ENCODE data around the gene MROH9.

MROH9 gene

DNA sequence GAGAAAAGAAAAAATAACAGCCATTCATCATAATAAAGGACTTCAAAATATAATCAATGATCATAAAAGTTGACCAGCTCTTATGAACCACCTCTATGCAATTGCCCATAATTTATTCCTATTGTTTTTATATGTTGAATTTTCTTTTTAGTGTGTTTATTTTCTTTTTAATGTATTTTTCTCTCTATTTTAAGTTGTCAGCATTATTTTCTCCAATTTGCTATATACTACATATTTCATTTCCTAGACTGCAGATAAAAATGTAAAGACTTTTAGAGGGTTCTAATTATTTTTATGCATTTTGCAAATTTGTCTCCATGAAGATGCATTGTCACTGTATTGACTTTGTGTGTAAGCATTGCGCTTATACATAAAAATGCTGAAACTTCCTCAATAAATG is 58.4 kb downstream of the MROH9 start:
- H3K36me3 ChIP-seq (ENCODE audit: control insufficient read depth in 2 of 2, insufficient read depth in 1 of 2, low read length in 2 of 2), result no peaks in the 10 kb centered on the region
- CTCF ChIA-PET, result no interaction called here
- H3K9me3 ChIP-seq (ENCODE audit: control insufficient read depth, insufficient read depth, low read depth, low read length), result no peaks in the 10 kb centered on the region
- no peaks in the 10 kb centered on the region for H3K4me1 ChIP-seq (ENCODE audit: control insufficient read depth, insufficient read depth, low read length)
- TF ChIP-seq, protein P1, sequence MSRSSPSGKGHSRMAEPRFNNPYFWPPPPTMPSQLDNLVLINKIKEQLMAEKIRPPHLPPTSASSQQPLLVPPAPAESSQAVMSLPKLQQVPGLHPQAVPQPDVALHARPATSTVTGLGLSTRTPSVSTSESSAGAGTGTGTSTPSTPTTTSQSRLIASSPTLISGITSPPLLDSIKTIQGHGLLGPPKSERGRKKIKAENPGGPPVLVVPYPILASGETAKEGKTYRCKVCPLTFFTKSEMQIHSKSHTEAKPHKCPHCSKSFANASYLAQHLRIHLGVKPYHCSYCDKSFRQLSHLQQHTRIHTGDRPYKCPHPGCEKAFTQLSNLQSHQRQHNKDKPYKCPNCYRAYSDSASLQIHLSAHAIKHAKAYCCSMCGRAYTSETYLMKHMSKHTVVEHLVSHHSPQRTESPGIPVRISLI (tag by site-specific recombination; IDR thresholded peaks at IDR 0.05), result no peak
- TF ChIP-seq, protein P2, sequence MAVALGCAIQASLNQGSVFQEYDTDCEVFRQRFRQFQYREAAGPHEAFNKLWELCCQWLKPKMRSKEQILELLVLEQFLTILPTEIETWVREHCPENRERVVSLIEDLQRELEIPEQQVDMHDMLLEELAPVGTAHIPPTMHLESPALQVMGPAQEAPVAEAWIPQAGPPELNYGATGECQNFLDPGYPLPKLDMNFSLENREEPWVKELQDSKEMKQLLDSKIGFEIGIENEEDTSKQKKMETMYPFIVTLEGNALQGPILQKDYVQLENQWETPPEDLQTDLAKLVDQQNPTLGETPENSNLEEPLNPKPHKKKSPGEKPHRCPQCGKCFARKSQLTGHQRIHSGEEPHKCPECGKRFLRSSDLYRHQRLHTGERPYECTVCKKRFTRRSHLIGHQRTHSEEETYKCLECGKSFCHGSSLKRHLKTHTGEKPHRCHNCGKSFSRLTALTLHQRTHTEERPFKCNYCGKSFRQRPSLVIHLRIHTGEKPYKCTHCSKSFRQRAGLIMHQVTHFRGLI (tag by site-specific recombination; IDR thresholded peaks at IDR 0.05), result no peak
- TF ChIP-seq ZNF433 (tag by site-specific recombination; IDR thresholded peaks at IDR 0.05; ENCODE audit: low read depth) (no peak), ZNF561 (tag by site-specific recombination; IDR thresholded peaks at IDR 0.05; ENCODE audit: borderline replicate concordance) (no peak), ZNF155 (tag by site-specific recombination; IDR thresholded peaks at IDR 0.05) (no peak), IKZF3 (tag by site-specific recombination; IDR thresholded peaks at IDR 0.05) (no peak), ZNF792 (tag by site-specific recombination; IDR thresholded peaks at IDR 0.05) (no peak), HOXD13 (CRISPR knock-in tag; IDR thresholded peaks at IDR 0.05; ENCODE audit: borderline replicate concordance) (no peak), ZNF174 (tag by site-specific recombination; IDR thresholded peaks at IDR 0.05) (no peak), MEIS1 (CRISPR knock-in tag; IDR thresholded peaks at IDR 0.05; ENCODE audit: borderline replicate concordance) (no peak), ZFP3 (tag by site-specific recombination; IDR thresholded peaks at IDR 0.05; ENCODE audit: low read depth) (no peak)
- TF ChIP-seq, protein P3, sequence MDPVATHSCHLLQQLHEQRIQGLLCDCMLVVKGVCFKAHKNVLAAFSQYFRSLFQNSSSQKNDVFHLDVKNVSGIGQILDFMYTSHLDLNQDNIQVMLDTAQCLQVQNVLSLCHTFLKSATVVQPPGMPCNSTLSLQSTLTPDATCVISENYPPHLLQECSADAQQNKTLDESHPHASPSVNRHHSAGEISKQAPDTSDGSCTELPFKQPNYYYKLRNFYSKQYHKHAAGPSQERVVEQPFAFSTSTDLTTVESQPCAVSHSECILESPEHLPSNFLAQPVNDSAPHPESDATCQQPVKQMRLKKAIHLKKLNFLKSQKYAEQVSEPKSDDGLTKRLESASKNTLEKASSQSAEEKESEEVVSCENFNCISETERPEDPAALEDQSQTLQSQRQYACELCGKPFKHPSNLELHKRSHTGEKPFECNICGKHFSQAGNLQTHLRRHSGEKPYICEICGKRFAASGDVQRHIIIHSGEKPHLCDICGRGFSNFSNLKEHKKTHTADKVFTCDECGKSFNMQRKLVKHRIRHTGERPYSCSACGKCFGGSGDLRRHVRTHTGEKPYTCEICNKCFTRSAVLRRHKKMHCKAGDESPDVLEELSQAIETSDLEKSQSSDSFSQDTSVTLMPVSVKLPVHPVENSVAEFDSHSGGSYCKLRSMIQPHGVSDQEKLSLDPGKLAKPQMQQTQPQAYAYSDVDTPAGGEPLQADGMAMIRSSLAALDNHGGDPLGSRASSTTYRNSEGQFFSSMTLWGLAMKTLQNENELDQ (tag by site-specific recombination; IDR thresholded peaks at IDR 0.05; ENCODE audit: low read depth), result no peak
- TF ChIP-seq, protein P4, sequence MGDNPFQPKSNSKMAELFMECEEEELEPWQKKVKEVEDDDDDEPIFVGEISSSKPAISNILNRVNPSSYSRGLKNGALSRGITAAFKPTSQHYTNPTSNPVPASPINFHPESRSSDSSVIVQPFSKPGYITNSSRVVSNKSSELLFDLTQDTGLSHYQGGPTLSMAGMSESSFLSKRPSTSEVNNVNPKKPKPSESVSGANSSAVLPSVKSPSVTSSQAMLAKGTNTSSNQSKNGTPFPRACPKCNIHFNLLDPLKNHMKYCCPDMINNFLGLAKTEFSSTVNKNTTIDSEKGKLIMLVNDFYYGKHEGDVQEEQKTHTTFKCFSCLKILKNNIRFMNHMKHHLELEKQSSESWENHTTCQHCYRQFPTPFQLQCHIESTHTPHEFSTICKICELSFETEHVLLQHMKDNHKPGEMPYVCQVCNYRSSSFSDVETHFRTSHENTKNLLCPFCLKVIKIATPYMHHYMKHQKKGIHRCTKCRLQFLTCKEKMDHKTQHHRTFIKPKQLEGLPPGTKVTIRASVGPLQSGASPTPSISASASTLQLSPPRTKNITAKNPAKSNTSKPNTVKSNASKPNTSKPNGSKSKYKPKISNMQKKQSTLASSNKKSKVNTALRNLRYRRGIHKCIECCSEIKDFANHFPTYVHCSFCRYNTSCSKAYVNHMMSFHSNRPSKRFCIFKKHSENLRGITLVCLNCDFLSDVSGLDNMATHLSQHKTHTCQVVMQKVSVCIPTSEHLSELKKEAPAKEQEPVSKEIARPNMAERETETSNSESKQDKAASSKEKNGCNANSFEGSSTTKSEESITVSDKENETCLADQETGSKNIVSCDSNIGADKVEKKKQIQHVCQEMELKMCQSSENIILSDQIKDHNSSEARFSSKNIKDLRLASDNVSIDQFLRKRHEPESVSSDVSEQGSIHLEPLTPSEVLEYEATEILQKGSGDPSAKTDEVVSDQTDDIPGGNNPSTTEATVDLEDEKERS (tag by site-specific recombination; IDR thresholded peaks at IDR 0.05), result no peak
- H3K4me3 ChIP-seq (ENCODE audit: low read depth, low read length), result no peak overlapping the region
- no peak overlapping the region for H3K27ac ChIP-seq (ENCODE audit: extremely low read depth, low read depth, low read length)
- POLR2A ChIA-PET, result no interaction called here

DNA sequence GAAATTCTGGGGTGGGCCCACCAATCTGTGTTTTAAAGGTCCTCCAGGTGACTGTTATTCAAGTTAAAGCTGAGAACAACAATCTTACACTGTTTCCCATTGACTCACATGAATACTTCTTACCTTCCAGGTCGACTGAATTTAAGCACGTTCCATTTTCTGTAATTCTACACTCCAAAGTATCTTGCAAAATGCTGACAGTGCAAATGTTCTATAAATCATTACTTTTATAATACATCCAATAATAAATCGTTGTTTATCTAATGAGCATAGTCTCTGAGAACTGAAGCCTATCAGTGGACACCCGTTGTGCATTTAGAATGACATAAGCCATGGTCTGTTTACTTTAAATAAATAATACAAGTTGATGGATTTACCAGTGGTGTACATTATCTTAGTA is 79.5 kb downstream of the MROH9 start:
- Histone ChIP-seq H3K4me1 (ENCODE audit: control insufficient read depth, insufficient read depth, low read length) (0 out of 2 replicates have a peak, but pooled peaks cover 2% of the 10 kb centered on the region), H3K4me3 (ENCODE audit: low read depth, low read length) (no peak overlapping the region), H3K9me3 (ENCODE audit: control insufficient read depth, insufficient read depth, low read depth, low read length) (no peaks in the 10 kb centered on the region), H3K36me3 (ENCODE audit: control insufficient read depth in 2 of 2, insufficient read depth in 1 of 2, low read length in 2 of 2) (no peaks in the 10 kb centered on the region), H3K27ac (ENCODE audit: extremely low read depth, low read depth, low read length) (no peak overlapping the region)
- ChIA-PET POLR2A (no interaction called here), CTCF (interaction anchor here (0.6 kb wide), 1 partner anchor 250 kb away, joined by 3 read pairs; no protein-coding TSS in a partner anchor)
- no peak for TF ChIP-seq ZNF324 (tag by site-specific recombination; IDR thresholded peaks at IDR 0.05)
- TF ChIP-seq HOXA7 (CRISPR knock-in tag; IDR thresholded peaks at IDR 0.05; ENCODE audit: borderline replicate concordance), result no peak
- TF ChIP-seq ZNF146 (tag by site-specific recombination; IDR thresholded peaks at IDR 0.05), result no peak
- TF ChIP-seq, protein P5, sequence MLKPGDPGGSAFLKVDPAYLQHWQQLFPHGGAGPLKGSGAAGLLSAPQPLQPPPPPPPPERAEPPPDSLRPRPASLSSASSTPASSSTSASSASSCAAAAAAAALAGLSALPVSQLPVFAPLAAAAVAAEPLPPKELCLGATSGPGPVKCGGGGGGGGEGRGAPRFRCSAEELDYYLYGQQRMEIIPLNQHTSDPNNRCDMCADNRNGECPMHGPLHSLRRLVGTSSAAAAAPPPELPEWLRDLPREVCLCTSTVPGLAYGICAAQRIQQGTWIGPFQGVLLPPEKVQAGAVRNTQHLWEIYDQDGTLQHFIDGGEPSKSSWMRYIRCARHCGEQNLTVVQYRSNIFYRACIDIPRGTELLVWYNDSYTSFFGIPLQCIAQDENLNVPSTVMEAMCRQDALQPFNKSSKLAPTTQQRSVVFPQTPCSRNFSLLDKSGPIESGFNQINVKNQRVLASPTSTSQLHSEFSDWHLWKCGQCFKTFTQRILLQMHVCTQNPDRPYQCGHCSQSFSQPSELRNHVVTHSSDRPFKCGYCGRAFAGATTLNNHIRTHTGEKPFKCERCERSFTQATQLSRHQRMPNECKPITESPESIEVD (tag by site-specific recombination; IDR thresholded peaks at IDR 0.05), result 0 out of 2 replicates have a peak, but pooled peaks have one; percentile 9
- no peak for TF ChIP-seq ZNF621 (tag by site-specific recombination; IDR thresholded peaks at IDR 0.05)
- TF ChIP-seq ZNF600 (tag by site-specific recombination; IDR thresholded peaks at IDR 0.05), result no peak
- TF ChIP-seq ZNF776 (tag by site-specific recombination; IDR thresholded peaks at IDR 0.05; ENCODE audit: borderline replicate concordance), result no peak
- TF ChIP-seq, protein P6, sequence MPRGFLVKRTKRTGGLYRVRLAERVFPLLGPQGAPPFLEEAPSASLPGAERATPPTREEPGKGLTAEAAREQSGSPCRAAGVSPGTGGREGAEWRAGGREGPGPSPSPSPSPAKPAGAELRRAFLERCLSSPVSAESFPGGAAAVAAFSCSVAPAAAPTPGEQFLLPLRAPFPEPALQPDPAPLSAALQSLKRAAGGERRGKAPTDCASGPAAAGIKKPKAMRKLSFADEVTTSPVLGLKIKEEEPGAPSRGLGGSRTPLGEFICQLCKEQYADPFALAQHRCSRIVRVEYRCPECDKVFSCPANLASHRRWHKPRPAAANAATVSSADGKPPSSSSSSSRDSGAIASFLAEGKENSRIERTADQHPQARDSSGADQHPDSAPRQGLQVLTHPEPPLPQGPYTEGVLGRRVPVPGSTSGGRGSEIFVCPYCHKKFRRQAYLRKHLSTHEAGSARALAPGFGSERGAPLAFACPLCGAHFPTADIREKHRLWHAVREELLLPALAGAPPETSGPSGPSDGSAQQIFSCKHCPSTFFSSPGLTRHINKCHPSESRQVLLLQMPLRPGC (tag by site-specific recombination; IDR thresholded peaks at IDR 0.05), result no peak
- 0 out of 2 replicates have a peak, but pooled peaks have one; percentile 31 for TF ChIP-seq ZNF350 (tag by site-specific recombination; IDR thresholded peaks at IDR 0.05)
- no peak for TF ChIP-seq ZFP41 (tag by site-specific recombination; IDR thresholded peaks at IDR 0.05; ENCODE audit: borderline replicate concordance)
- no peak for TF ChIP-seq IKZF3 (tag by site-specific recombination; IDR thresholded peaks at IDR 0.05)

Data from HEK293 (cell line).